Measurements from ENCODE around the gene LONP1. TPM values are rescaled to one million over a fixed set of nuclear protein-coding genes. Genes with fewer than 3 reads are reported as not detected.
"Not testable (repeated sequence)": the region's sequence is repeated elsewhere in the genome, so short reads cannot be mapped to it uniquely, and the experiment has no call there.

Gene LONP1
- total RNA-seq, 4 donors from 2014 or later: 45.0 to 100 (median 67.9) TPM

DNA sequence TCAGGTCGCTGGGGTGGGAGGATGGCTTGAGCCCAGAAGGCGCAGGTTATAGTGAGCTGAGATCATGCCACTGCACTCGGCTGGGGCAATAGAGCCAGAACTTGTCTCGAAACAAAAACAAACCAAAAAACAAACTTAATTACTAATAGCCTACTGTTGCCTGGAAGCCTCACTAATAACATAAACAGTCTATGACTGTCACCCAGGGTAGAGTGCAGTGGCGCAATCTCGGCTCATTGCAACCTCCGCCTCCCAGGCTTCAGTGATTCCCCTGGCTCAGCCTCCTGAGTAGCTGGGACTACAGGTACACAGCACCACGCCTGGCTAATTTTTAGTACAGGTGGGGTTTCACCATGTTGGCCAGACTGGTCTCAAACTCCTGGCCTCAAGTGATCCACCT, 18.5 kb upstream of the LONP1 start:
- no peak overlapping the region for H3K4me3 ChIP-seq (replicated peaks in 1 of 3)
- WGBS, 2 donors: 67 to 75% methylated on average over 8 of the region's 8 CpGs
- no peaks in the 10 kb centered on the region for H3K4me1 ChIP-seq
- no peak overlapping the region for H3K27ac ChIP-seq
- no peaks in the 10 kb centered on the region for H3K9me3 ChIP-seq
- DNase-seq: no peak
- intact Hi-C loops (cut with DNase I): no loop called here
- TF ChIP-seq, protein P1, sequence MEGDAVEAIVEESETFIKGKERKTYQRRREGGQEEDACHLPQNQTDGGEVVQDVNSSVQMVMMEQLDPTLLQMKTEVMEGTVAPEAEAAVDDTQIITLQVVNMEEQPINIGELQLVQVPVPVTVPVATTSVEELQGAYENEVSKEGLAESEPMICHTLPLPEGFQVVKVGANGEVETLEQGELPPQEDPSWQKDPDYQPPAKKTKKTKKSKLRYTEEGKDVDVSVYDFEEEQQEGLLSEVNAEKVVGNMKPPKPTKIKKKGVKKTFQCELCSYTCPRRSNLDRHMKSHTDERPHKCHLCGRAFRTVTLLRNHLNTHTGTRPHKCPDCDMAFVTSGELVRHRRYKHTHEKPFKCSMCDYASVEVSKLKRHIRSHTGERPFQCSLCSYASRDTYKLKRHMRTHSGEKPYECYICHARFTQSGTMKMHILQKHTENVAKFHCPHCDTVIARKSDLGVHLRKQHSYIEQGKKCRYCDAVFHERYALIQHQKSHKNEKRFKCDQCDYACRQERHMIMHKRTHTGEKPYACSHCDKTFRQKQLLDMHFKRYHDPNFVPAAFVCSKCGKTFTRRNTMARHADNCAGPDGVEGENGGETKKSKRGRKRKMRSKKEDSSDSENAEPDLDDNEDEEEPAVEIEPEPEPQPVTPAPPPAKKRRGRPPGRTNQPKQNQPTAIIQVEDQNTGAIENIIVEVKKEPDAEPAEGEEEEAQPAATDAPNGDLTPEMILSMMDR (IDR thresholded peaks at IDR 0.05): no peak
- H3K36me3 ChIP-seq: no peaks in the 10 kb centered on the region
- H3K27me3 ChIP-seq: no peaks in the 10 kb centered on the region

DNA sequence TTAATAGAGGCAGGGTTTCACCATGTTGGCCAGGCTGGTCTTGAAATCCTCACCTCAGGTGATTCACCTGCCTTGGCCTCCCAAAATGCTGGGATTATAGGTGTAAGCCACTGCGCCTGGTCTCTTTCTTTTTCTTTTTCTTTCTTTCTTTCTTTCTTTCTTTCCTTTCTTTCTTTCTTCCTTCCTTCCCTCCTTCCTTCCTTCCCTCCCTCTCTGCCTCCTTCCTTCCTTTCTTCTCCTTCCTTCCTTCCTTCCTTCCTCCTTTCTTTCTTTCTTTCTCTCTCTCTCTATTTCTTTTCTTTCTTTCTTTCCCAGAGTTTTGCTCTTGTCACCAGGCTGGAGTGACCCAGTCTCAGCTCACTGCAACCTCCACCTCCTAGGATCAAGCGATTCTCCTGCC, 13.2 kb upstream of the LONP1 start:
- H3K4me3 ChIP-seq (replicated peaks in 1 of 3); H3K27me3 ChIP-seq; H3K36me3 ChIP-seq; intact Hi-C loops (cut with DNase I); H3K27ac ChIP-seq; H3K9me3 ChIP-seq; DNase-seq; H3K4me1 ChIP-seq: not testable (repeated sequence)
- 78 to 88% methylated on average over 2 of the region's 2 CpGs for WGBS, 2 donors

DNA sequence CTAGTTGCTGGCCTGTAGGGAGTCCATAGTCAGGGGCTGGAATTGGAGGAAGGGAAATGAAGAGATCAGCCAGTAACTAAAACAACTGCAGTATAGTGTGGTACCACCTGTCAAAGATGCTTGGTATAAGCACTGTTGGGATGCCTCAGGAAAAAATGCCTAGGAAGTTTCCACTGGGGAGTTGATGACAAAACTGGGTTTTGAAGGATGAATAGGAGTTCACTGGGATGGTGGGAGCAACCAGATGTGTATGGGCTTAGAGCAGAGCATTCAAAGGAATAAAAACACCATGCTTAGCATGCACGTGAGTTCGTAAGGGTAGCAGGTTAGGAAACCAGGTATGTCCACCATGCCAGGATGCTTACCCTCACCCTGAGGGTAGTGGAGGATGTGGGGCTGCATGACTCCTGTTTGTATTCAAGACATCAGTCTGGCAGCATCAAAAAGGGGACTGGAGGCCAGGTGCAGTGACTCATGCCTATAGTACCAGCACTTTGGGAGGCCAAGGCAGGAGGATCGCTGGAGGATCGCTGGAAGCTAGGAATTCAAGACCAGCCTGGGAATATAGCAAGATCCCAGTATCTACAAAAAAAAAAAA, 7.6 kb upstream of the LONP1 start:
- H3K27ac ChIP-seq: no peak overlapping the region
- intact Hi-C loops (cut with DNase I): no loop called here
- H3K4me1 ChIP-seq: no peaks in the 10 kb centered on the region
- WGBS, 2 donors: 90 to 94% methylated on average over 4 of the region's 4 CpGs
- no peak overlapping the region for H3K4me3 ChIP-seq (replicated peaks in 1 of 3)
- H3K9me3 ChIP-seq: no peaks in the 10 kb centered on the region
- no peaks in the 10 kb centered on the region for H3K27me3 ChIP-seq
- no peaks in the 10 kb centered on the region for H3K36me3 ChIP-seq
- DNase-seq: no peak
- TF ChIP-seq, protein P1 (IDR thresholded peaks at IDR 0.05): no peak
- no peak for TF ChIP-seq POLR2A (IDR thresholded peaks at IDR 0.05)

DNA sequence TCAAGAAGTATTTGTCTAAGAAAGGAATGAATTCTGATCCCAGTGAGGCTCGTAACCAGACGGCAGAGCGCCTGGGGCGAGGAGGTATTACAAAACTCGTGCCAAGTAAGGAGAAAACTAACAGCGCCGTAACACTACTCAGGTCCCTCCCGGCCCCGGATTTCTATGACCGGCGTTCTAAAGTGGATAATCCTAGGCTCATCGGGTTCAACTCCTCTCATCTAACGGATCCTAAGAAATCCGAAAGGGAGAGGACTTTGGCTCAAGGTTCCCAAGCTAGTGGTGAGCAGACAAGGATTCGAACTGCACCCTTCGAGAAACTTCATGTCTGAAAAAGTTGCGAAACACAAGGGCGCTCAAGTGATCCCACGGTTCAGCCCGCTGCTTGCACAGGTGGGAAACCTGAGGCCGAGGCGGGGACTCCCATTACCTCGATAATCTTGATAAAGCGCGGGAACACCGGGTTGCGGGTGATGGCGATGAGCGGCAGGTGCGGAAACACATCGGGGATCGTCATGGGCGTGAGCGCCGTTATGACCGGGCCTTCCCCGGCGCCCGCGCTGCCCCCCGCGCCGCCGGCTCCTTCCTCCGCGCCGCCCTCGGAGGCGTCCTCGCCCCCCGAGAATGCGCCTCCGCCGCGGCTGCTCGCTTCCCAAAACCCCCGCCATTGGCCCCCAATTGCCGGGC, 529 bp downstream of the LONP1 start:
- no peaks in the 10 kb centered on the region for H3K27me3 ChIP-seq
- peaks cover 9 to 16% of the 10 kb centered on the region in 2 donors for H3K4me1 ChIP-seq
- peak overlapping the region; percentile 71 to 89 (median 81) for H3K27ac ChIP-seq
- DNase-seq: peak; percentile 21 to 28
- intact Hi-C loops (cut with DNase I): no loop called here
- no peaks in the 10 kb centered on the region for H3K9me3 ChIP-seq
- TF ChIP-seq POLR2A (IDR thresholded peaks at IDR 0.05): no peak
- TF ChIP-seq, protein P1 (IDR thresholded peaks at IDR 0.05): no peak
- 0 to 1% methylated on average over 20 to 21 of the region's 58 CpGs for WGBS, 2 donors
- peak overlapping the region; percentile 57 to 97 (median 94) for H3K4me3 ChIP-seq (replicated peaks in 1 of 3)
- no peaks in the 10 kb centered on the region for H3K36me3 ChIP-seq

DNA sequence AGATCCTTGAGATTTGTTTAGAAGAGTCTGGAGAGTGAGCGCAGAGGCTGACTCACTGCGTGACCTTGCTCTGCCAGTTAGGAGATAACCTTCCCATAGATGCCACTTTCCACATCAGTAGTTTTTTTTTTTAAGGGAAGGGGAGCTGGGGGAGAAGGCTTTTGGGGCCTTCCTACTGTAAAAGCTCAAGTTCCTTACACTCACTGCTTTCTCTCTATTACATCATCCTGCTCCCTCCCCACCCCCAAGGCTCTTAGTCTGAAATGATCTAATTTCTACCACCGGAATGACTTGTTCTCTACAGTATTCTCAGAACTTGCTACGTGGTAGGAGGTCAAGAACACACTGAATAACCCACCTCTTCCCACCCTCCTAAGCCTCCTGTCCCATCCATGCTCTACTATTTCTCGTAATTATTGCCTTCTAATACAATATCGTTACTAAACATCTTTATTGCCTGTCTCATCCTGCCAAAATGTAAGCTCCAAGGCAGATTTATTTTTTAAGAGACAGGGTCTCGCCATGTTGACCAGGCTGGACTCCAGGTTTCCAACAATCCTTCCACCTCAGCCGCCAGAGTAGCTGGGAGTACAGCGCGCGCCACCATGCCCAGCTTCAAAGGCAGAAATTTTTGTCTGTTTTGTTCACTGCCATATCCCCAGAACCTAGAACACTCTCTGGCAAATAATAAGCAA, 1.2 kb downstream of the LONP1 start:
- no peaks in the 10 kb centered on the region for H3K27me3 ChIP-seq
- 27 to 31% methylated on average over 11 of the region's 11 CpGs for whole genome bisulfite sequencing, 2 donors
- H3K4me1 ChIP-seq: peaks cover 9 to 16% of the 10 kb centered on the region in 2 donors
- peak overlapping the region in 1 of 3 donors; percentile 71 for H3K27ac ChIP-seq
- no peaks in the 10 kb centered on the region for H3K36me3 ChIP-seq
- DNase-seq: no peak
- TF ChIP-seq POLR2A (IDR thresholded peaks at IDR 0.05): no peak
- TF ChIP-seq, protein P1 (IDR thresholded peaks at IDR 0.05): no peak
- intact Hi-C loops (cut with DNase I): no loop called here
- peak overlapping the region in 2 of 3 donors; percentile 94 to 97 for H3K4me3 ChIP-seq (replicated peaks in 1 of 3)
- no peaks in the 10 kb centered on the region for H3K9me3 ChIP-seq

All from thyroid gland (tissue), 4 donors.